Jurkat, Clone E6-1 (cell line): Measurements from ENCODE around the gene PRSS56.

Experiments
- DNase-seq: peaks from one replicate; pipeline ENCODE4 v3.0.0-alpha.2; 2011; ENCODE audit warnings: low read depth, low spot score
- H3K4me3 ChIP-seq: 2 replicates; pipeline ENCODE4 v1.5.1; 2011; ENCODE audit warnings: mild to moderate bottlenecking, low read length, control low read depth, moderate library complexity

PRSS56 gene

DNA sequence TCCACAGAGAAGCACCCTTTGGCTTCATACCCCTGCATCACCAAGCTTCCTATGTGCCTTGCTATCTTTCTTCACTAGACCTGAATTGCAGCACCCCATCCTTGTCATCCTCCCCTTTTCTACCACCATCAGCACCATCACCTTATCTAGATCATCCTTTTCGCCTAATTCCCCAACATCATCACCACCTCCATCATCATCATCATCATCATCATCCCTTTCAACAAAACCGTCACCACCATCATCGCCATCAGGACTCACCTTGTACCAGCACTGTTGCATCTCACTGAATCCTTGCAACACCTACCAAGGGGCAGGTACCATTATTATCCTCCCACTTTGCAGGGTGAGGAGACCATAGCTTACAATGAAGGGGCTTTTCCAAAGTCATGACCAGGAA, 21.7 kb upstream of the PRSS56 start:
- DNase-seq, result no peak
- H3K4me3 ChIP-seq, result no peak overlapping the region

DNA sequence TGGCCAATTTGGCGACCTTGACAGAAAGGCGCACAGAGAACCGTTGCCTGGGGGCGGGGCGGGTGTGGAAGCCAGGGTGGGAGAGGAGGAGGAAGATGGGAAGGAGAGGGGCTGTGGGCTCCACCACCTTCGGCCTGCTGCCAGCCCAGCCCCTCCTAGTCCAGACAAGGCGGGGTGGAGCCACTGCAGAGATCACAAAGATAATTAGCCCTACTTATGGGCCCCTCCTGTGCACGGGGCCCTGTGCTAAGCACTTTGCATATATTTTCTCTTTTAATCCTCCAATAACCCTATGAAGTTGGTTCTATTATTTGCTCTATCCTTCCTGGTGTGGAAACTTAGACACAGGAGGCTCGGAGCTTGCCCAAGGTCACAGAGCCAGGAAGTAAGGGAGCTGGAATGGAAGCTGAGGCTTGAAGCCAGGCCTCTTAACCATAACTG, 18.8 kb upstream of the PRSS56 start:
- DNase-seq, result no peak
- H3K4me3 ChIP-seq, result no peak overlapping the region

DNA sequence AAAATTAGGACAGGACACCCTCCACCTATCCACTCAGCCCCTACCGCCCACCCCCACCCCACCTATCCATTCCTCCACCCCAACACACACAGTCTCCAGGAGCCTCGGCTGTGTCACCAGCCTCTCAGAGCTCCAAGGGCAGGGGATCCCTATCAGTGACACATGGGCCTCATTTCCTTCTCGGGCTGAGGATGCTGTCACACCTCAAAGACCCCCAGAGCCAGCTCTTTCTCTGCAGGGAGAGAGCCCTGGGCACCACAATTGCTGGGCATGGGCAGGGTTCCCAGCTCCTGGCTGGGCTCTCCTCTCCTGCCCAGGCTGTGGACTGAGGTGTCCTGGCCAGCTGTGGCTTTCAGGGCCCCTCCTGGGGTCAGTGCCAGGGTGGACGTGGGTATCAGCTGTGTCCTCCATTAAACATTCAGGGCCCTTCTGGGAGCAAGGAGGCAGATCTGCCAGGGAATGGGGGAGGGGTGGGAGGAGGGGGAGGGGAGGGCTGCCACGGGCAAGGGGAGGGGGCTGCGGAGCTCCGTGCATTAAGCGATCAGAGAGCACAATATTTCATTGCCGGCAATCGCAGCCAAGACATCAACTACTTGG, 18.3 kb upstream of the PRSS56 start:
- H3K4me3 ChIP-seq, result no peak overlapping the region
- DNase-seq, result no peak

DNA sequence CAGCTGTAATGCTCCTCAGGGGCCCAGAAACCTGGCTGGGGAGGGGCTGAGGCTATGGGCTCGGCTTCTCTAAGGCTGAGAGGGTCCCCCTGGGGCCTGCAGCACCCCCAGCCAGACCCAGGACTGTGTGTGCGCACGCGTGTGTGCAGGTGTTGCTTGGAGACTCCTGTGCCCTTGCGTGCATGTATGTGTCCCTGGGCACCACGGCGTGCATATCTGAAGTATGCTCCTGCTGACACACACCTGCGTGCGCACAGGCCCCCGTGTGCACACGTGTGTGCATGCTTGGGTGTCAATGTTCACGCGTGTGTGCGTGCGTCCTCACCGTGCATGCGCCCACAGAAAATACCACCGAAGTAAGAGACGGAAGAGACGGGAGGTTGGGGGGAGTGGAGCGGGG, 17.7 kb upstream of the PRSS56 start:
- H3K4me3 ChIP-seq, result no peak overlapping the region
- DNase-seq, result peak; percentile 7

DNA sequence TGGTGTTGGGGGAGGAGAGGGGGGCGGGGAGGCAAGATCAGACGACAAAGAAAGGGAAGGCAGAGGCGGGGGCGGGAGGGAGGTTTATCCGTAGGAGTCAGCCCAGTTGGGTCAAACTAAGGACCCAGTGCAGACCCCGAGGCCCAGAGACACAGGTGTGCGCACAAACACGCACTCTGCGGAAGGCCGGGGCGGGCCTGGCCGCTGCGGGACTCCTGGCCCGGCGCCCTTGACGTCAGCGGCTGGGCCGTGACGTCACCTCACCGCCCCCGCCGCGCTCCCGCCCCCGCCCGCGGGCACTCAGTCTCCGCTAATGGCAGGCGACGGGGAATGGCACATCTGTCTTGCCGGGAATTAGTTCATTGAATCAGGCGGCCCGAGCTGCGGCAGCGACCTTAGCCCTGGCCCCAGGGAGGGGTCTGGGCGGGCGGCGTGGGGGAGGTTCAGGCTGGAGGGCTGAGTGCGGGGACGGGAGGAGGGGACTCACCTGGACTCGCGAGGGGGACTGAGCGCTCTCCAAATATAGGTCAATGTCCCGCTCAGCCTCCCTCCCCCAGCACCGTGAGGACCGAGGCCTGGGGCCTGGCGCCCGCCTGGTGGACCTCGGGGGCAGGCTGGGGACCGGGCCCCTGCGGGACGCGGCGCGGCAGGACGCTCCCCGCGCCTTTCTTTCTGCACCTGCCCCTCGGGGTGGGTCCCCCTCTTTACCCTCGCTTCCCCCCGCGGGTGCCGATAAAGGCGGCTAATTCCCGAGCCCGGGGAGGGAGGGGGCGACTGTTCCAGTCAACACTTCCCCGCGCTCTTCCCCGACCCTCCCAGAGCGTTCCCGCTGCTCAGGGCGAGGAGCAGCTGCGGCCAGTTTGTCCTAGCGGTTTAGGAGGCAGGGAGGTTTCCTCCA, 17.0 kb upstream of the PRSS56 start:
- no peak for DNase-seq

DNA sequence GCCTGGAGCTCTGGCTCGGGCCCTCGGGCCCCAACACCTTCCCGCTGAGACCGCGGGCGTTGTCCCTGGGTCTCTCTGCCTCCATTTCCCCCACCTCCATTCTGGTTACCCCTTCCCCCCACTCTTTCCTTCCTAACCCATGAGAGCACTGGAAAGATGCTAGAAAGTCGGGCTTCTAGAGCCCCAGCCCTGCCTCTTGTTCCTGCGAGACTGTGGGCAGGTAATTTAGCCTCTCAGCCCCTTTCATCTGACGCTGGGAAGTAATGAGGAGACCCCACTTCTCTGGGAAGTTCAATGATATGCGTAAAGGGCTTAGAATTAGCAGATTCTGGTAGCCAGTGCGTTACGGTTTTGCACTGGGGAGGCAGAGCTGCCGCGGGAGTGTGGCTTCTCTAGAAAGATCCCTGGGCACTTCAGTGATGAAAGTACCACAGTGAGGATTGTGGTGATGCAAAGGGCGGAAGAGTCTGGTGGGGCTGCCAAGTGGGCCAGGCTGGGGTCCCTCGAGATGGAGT, 16.3 kb upstream of the PRSS56 start:
- no peak for DNase-seq
- no peak overlapping the region for H3K4me3 ChIP-seq

More for the DNA sequence above, 17.0 kb upstream of the PRSS56 start:
- no peak overlapping the region; the same call in 1 of the 2 replicates for H3K4me3 ChIP-seq

DNA sequence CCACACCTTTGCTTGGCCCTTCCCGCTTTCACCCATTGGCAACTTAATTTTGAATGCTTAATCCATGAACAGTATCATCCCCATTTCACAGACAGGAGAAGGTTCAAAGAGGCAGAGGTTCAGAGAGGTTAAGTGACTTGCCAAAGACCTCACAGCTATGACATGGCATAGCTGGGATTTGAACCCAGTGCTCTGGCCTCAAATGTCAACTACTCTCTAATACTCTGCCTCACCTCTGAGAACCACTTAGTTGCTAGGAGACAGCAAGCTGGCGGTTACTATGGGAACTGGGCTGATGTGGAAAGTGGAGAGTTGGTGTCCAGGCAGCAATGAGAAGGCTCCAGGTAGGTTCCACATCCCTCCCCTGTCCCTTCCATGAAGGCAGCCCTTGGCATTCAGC, 15.8 kb upstream of the PRSS56 start:
- no peak for DNase-seq
- no peak overlapping the region for H3K4me3 ChIP-seq

DNA sequence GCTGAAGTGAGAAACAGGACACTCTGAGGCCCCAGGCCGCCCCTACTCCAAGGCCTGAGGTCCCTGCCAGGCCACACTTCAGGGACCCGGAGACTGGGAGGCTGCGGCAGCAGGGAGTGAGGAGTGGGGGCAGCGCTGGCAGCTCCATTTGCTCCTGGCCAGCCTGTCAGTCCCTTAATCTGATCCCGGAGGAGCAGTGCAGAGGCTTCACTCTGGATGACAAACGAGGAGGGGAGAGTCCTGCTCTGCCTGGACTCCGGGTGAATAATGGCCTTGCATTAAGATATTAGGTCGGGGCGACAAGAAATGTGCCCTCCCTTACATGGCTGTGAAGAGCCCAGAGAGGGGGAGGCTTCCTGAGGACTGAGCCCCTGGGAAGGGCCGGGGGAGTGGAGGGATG, 14.3 kb upstream of the PRSS56 start:
- H3K4me3 ChIP-seq, result no peak overlapping the region
- no peak for DNase-seq

DNA sequence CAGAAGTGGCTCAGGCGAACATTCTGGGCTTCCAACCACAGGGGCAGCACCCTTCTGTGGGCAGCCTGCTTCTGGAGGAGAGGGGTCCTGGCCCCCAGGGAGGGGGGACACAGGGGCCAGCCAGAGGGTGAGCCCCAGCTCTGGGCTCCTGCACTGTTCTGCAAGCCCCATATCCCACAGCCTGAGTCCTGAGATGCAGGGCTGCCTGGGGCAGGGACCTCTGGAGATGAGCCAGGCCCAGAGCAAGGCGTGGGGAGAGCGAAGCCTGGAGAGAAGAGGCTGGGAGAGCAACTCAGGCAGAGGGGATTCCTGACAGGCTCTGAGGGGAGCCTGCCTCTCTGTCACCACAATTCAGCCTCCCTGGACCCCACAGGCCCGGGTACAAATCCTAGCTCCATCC, 13.5 kb upstream of the PRSS56 start:
- no peak for DNase-seq
- H3K4me3 ChIP-seq, result no peak overlapping the region

DNA sequence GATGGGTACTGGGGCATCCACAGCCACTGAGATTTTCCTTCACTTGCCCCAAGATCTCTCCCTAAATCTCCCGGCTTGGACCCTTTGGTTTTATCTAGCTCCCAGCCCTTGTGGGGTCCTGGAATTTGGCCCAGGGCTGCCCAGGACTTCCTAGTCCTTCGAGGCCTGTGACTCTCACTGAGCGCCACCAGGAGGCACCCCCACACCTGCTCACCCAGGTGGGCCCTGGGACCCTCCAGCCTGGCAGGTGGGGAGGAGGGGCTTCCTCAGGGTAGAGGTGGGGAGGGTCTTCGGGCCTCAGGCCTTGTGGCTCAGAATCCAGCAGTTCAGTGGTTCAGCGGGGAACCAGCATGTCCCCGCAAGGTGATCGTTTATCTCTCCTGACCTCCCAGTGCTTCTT, 11.9 kb upstream of the PRSS56 start:
- DNase-seq, result no peak
- H3K4me3 ChIP-seq, result no peak overlapping the region

DNA sequence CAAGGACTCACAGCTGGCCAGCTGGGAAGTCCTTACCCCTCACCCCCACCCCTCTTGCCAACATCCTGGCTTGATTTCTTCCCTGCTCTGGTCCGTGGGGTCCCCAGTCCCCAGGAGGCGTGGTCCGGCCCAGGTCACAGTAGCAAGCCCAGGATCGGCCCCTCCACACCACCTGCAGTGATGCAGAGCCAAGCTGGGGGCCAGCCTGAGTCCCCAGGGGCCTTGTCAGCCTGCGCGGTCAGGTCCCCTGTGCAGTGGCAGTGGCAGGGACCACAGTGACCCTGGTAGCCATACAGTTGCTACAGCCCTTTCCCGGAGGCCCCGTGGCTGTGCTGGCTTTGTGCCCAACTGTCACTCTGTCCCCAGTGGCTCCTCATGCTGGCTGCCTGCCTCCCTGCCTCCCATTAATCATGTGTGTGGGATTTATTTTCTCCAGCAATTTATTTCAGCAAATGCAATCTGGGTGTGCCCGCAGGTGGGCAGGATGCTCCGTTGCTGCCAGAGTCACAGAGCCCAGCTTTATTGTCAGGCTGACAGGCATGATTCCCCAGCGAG, 8.8 kb upstream of the PRSS56 start:
- no peak for DNase-seq
- H3K4me3 ChIP-seq, result no peak overlapping the region

DNA sequence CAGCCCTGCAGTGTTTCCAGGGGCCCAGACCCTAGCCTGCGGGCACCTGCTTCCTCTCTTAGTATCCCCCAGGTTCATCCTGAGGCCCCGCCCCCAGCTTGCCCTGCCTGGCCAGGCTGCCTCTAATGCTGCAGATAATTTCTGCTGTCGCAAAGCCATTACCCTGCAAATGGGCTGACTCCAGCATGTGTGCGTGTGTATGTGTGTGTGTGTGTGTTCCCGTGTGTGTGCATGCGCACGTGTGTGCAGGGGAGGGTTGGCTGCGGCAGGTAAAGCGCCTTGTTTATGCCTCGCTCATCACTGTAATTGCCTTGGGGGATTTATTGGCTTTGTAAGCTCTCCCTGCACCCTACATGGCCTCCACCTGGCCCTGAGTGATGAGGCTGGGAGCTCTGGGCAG, 7.6 kb upstream of the PRSS56 start:
- no peak for DNase-seq
- no peak overlapping the region for H3K4me3 ChIP-seq

DNA sequence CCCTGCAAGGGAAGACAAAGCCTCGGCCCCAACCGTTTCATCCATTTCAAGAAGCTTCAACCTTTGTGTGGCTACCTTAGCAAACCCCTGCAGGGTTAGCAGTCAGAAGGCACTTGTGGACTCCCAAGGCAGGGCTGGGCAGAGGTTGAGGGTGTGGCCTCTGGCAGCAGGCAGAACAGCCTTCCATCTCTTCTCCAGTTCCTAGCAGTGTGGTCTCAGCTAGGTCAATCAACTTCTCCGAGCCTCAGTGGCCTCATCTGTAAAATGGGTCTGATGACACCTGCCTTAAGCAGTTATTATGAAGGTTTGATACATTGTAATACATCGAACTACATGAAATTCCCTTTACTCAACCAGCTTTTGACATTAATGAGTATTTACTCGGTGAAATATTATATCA, 6.8 kb upstream of the PRSS56 start:
- H3K4me3 ChIP-seq, result no peak overlapping the region
- no peak for DNase-seq

DNA sequence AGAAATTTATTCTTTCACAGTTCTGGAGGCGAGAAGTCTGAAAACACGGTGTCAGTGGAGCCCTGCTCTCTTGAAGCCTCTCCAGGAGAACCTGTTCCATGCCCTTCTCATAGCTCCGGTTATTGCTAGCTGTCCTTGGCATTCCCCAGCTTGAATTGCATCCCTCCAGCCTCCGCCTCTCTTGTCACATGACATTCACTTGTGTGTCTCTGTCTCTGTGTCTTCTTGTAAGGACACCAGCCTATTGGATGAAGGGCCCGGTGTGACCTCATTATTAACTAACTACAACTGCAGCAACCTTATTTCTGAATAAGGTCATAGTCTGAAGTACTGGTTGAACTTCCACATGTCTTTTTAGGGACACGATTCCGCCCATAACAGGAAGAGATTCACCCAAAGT, 4.5 kb upstream of the PRSS56 start:
- no peak overlapping the region for H3K4me3 ChIP-seq
- no peak for DNase-seq

DNA sequence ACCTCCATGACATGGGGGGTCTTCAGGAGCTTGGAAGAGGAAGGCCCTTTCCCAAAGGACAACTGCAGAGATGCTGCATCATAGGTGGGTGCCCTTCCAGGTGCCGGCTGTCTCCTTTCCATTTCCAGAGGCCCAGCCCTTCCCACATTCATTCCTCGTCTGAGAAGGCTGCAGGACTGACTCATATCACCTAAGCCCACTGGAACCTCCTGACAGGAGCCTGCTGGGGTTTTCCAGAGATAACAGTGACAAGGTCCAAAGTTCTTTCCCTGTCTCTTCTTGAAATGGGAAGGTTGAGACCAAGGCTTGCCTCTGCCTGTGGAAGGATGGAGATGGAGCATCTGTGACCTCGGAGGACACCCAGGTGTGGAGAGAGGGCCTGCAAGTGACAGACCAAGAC, 3.6 kb upstream of the PRSS56 start:
- no peak for DNase-seq

DNA sequence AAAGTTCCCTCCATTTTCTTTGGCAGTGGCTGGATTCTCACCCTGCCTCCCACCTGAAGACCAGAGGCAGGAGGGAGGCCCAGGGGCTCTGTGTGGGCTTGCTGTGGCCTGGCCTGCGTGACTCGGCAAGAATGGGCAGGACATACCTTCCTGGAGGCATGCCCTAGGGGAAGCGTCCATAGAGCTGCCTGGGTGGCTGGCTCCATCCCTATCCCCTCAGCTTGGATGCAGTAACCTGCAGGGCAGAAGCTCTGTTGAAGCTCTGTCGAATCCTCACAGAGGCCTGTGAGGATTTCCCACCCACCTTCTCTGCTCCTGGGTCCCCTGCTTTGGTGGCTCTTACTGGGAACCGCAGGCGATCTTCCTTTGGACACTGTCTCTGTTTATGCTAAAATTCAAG, 1.3 kb upstream of the PRSS56 start:
- no peak for DNase-seq
- H3K4me3 ChIP-seq, result no peak overlapping the region

More for the DNA sequence above, 3.6 kb upstream of the PRSS56 start:
- H3K4me3 ChIP-seq, result no peak overlapping the region

DNA sequence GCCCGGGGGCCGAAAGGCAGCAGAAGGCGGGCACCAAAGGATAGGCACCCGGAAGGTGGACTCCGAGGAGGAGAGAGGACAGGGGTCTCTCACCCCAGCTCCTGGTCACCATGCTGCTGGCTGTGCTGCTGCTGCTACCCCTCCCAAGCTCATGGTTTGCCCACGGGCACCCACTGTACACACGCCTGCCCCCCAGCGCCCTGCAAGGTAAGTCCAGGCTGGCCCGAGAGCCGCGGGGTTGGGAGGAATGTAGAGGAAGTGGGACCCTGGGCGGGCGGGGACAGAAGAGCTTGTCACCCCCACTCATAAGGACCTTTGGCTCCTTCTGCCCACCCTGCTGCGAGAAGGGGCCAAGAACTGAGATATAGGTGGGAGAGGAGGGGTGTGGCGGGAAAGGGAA, 301 bp downstream of the PRSS56 start:
- no peak for DNase-seq
- no peak overlapping the region for H3K4me3 ChIP-seq

DNA sequence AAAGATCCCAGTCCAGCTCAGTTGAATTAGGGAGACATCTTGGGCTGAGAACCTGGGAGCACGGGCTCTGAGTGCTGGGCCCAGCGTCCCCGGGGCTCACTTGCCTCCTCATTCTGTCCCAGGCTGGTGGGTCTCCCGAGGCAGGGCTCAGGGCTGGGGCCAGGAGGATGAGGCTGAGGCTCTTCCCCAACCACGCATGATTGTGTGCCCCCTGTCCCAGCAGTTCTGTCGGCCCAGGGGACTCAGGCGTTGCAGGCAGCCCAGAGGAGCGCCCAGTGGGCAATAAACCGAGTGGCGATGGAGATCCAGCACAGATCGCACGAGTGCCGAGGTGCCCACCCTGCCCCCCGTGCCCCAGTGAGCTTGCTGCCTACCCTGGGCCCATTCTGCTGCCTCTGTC, 910 bp downstream of the PRSS56 start:
- no peak overlapping the region for H3K4me3 ChIP-seq
- DNase-seq, result no peak

DNA sequence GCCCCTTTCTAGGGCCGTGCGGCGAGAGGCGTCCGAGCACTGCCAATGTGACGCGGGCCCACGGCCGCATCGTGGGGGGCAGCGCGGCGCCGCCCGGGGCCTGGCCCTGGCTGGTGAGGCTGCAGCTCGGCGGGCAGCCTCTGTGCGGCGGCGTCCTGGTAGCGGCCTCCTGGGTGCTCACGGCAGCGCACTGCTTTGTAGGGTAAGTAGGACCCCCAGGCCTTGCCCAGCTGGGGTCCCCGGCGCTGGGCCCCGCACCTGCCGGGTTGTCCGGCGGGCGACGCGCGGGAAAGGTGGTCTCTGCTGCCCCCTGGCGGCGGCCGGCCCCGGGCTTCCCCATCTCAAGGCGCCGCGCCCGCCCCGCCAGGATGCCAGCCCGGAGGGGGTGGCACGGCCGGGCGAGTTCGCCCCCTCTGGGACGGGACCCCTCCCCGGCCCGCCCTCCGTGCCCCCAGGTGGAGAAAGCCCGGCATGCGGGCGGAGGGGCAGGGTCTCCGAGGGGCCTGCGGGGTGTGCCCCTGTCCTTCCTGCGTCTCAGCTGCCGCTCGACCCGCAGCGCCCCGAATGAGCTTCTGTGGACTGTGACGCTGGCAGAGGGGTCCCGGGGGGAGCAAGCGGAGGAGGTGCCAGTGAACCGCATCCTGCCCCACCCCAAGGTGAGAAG, 1.9 kb downstream of the PRSS56 start:
- H3K4me3 ChIP-seq, result no peak overlapping the region

More for the DNA sequence above, 1.9 kb downstream of the PRSS56 start:
- DNase-seq, result no peak
